IMR-90 (cell line): ENCODE data around the gene TGFB2. TPM values are rescaled to one million over a fixed set of nuclear protein-coding genes. Genes with fewer than 3 reads are reported as not detected.

Experiments
- ATAC-seq: fragments of 200-7000 bp; cut with Tn5 transposase; 2 replicates; pipeline ENCODE4 v1.9.1; 2020; ENCODE audit warnings: low read depth, mild to moderate bottlenecking, moderate library complexity
- BruUV-seq: library from RNA; stranded (reverse); fragments of 400-500 nt; replicated peaks from 2 replicates; lab custom pipeline; 2021; lab: Mats Ljungman, UMichigan
- CTCF ChIA-PET: fragments of 300-600 bp; formaldehyde crosslinking; extraction: SDS; loops from one replicate; lab custom pipeline; 2021; ENCODE audit warnings: antibody characterized with exemption; lab: Yijun Ruan, JAX
- POLR2A ChIA-PET: fragments of 300-600 bp; sonication (Branson Sonifier 250); formaldehyde crosslinking; loops from one replicate; lab custom pipeline; 2022; ENCODE audit warnings: antibody characterized with exemption; ENCODE audit not compliant: unreplicated experiment; lab: Charles Lee
- DNase-seq: peaks from one replicate; pipeline ENCODE4 v3.0.0; 2013
- H2AFZ ChIP-seq: replicated peaks from 2 replicates; pipeline ENCODE3; 2013; ENCODE audit warnings: low read length, mild to moderate bottlenecking; ENCODE audit not compliant: poor library complexity
- H2AK5ac ChIP-seq: 2 replicates; pipeline ENCODE4 v1.6.1; 2013; ENCODE audit warnings: low read depth, low read length, inconsistent platforms
- H2AK9ac ChIP-seq: replicated peaks from 2 replicates; pipeline ENCODE3; 2013; ENCODE audit warnings: mild to moderate bottlenecking, low read depth, low read length, moderate library complexity; ENCODE audit not compliant: poor library complexity
- H2BK120ac ChIP-seq: 2 replicates; pipeline ENCODE4 v1.6.1; 2013; ENCODE audit warnings: low read depth, low read length, inconsistent platforms
- H2BK15ac ChIP-seq: 3 replicates; pipeline ENCODE4 v1.6.1; 2013; ENCODE audit warnings: low read depth, low read length, inconsistent platforms
- H2BK20ac ChIP-seq: 2 replicates; pipeline ENCODE4 v1.6.1; 2013; ENCODE audit warnings: low read depth, mild to moderate bottlenecking, inconsistent platforms, low read length, moderate library complexity
- H2BK5ac ChIP-seq: 2 replicates; pipeline ENCODE4 v1.6.1; 2013; ENCODE audit warnings: mild to moderate bottlenecking, low read depth, low read length, inconsistent platforms; ENCODE audit not compliant: poor library complexity, severe bottlenecking
- H3K14ac ChIP-seq: replicated peaks from 2 replicates; pipeline ENCODE4 v1.6.1; 2013; ENCODE audit warnings: low read depth, low read length, inconsistent platforms
- H3K18ac ChIP-seq: 2 replicates; pipeline ENCODE4 v1.6.1; 2013; ENCODE audit warnings: low read depth, low read length, control low read depth
- H3K23ac ChIP-seq: 2 replicates; pipeline ENCODE4 v1.6.1; 2013; ENCODE audit warnings: low read depth, low read length, inconsistent platforms
- H3K27ac ChIP-seq: 2 replicates; pipeline ENCODE4 v1.5.1; 2013; ENCODE audit warnings: mild to moderate bottlenecking, control low read depth, low read length; ENCODE audit not compliant: insufficient read depth
- H3K27me3 ChIP-seq: 2 replicates; pipeline ENCODE4 v1.6.1; 2013; ENCODE audit warnings: low read length; ENCODE audit not compliant: control insufficient read depth, insufficient read depth
- H3K36me3 ChIP-seq: 2 replicates; pipeline ENCODE4 v1.6.1; 2013; ENCODE audit warnings: low read length, mixed read lengths; ENCODE audit not compliant: control insufficient read depth, insufficient read depth
- H3K4ac ChIP-seq: 2 replicates; pipeline ENCODE4 v1.6.1; 2013; ENCODE audit warnings: low read depth, low read length, inconsistent platforms
- H3K4me1 ChIP-seq: 2 replicates; pipeline ENCODE4 v1.6.1; 2013; ENCODE audit warnings: low read length, mixed read lengths; ENCODE audit not compliant: control insufficient read depth, insufficient read depth
- H3K4me2 ChIP-seq: 2 replicates; pipeline ENCODE4 v1.6.1; 2013; ENCODE audit warnings: low read depth, mild to moderate bottlenecking, control low read depth, low read length, moderate library complexity
- H3K4me3 ChIP-seq: 2 replicates; pipeline ENCODE4 v1.5.1; 2013; ENCODE audit warnings: low read depth, mild to moderate bottlenecking, control low read depth, low read length, moderate library complexity; ENCODE audit not compliant: insufficient read depth
- H3K56ac ChIP-seq: 2 replicates; pipeline ENCODE4 v1.6.1; 2013; ENCODE audit warnings: low read length, inconsistent platforms; ENCODE audit not compliant: insufficient read depth; ENCODE audit errors: extremely low read depth
- H3K79me1 ChIP-seq, 2 experiments: 2 replicates each; pipeline ENCODE4 v1.6.1; 2013; ENCODE audit warnings: low read length in 2 of 2, inconsistent platforms in 1 of 2, low read depth in 1 of 2
- H3K9ac ChIP-seq: 2 replicates; pipeline ENCODE4 v1.6.1; 2013; ENCODE audit warnings: low read depth, low read length, control low read depth
- H3K9me1 ChIP-seq: 2 replicates; pipeline ENCODE4 v1.6.1; 2013; ENCODE audit warnings: low read length, inconsistent platforms; ENCODE audit not compliant: insufficient read depth
- H3K9me3 ChIP-seq: 2 replicates; pipeline ENCODE4 v1.6.1; 2013; ENCODE audit warnings: low read length; ENCODE audit not compliant: control insufficient read depth, insufficient read depth
- H4K20me1 ChIP-seq: 2 replicates; pipeline ENCODE4 v1.6.1; 2013; ENCODE audit warnings: low read length, inconsistent platforms; ENCODE audit not compliant: insufficient read depth
- H4K5ac ChIP-seq: 2 replicates; pipeline ENCODE4 v1.6.1; 2013; ENCODE audit warnings: mild to moderate bottlenecking, low read depth, low read length, control low read depth
- H4K8ac ChIP-seq, 2 experiments: 2 replicates each; pipeline ENCODE4 v1.6.1; 2013; ENCODE audit warnings: low read depth in 2 of 2, low read length in 2 of 2, control low read depth in 1 of 2, inconsistent platforms in 1 of 2
- H4K91ac ChIP-seq: 2 replicates; pipeline ENCODE4 v1.6.1; 2013; ENCODE audit warnings: low read depth, low read length, inconsistent platforms; ENCODE audit not compliant: insufficient read depth
- BHLHE40 ChIP-seq: fragments of 150-350 bp; IDR thresholded peaks from 2 replicates; pipeline ENCODE4 v1.6.1; 2016; ENCODE audit warnings: mild to moderate bottlenecking, low read depth, low read length
- CEBPB ChIP-seq: IDR thresholded peaks from 2 replicates; pipeline ENCODE4 v1.6.1; 2012; ENCODE audit warnings: low read depth, low read length, improper control_type of control experiment
- CHD1 ChIP-seq: IDR thresholded peaks from 2 replicates; pipeline ENCODE4 v1.6.1; 2012; ENCODE audit warnings: low read depth, low read length, improper control_type of control experiment
- CTCF ChIP-seq: conservative IDR thresholded peaks from 2 replicates; pipeline ENCODE4 v1.5.1; 2012; ENCODE audit warnings: mild to moderate bottlenecking, low read depth, low read length, improper control_type of control experiment
- FOS ChIP-seq: fragments of 150-350 bp; IDR thresholded peaks from 2 replicates; pipeline ENCODE4 v1.6.1; 2016; ENCODE audit warnings: low read depth, low read length
- MAFK ChIP-seq: IDR thresholded peaks from 2 replicates; pipeline ENCODE4 v1.6.1; 2012; ENCODE audit warnings: low read depth, low read length, improper control_type of control experiment
- MAZ ChIP-seq: IDR thresholded peaks from 2 replicates; pipeline ENCODE4 v1.6.1; 2012; ENCODE audit warnings: low read depth, mild to moderate bottlenecking, low read length, improper control_type of control experiment, moderate library complexity, borderline replicate concordance
- MXI1 ChIP-seq: IDR thresholded peaks from 2 replicates; pipeline ENCODE4 v1.6.1; 2012; ENCODE audit warnings: low read depth, mild to moderate bottlenecking, low read length, moderate library complexity, borderline replicate concordance
- NFE2L2 ChIP-seq: fragments of 150-350 bp; IDR thresholded peaks from 2 replicates; pipeline ENCODE4 v1.6.1; 2016; ENCODE audit warnings: low read depth, mild to moderate bottlenecking, low read length
- POLR2A ChIP-seq: IDR thresholded peaks from 2 replicates; pipeline ENCODE4 v1.6.1; 2012; ENCODE audit warnings: mild to moderate bottlenecking, low read depth, low read length
- RAD21 ChIP-seq: IDR thresholded peaks from 2 replicates; pipeline ENCODE4 v1.6.1; 2012; ENCODE audit warnings: low read length, improper control_type of control experiment
- RCOR1 ChIP-seq: IDR thresholded peaks from 2 replicates; pipeline ENCODE4 v1.6.1; 2012; ENCODE audit warnings: mild to moderate bottlenecking, low read length, improper control_type of control experiment; ENCODE audit not compliant: insufficient replicate concordance
- RFX5 ChIP-seq: IDR thresholded peaks from 2 replicates; pipeline ENCODE4 v1.8.0; 2012; ENCODE audit warnings: low read depth, mild to moderate bottlenecking, low read length, moderate library complexity
- SMC3 ChIP-seq: fragments of 150-350 bp; IDR thresholded peaks from 2 replicates; pipeline ENCODE4 v1.6.1; 2016; ENCODE audit warnings: low read depth, mild to moderate bottlenecking, antibody characterized with exemption, low read length, moderate library complexity
- USF2 ChIP-seq: fragments of 150-350 bp; IDR thresholded peaks from 2 replicates; pipeline ENCODE4 v1.6.1; 2017; ENCODE audit warnings: mild to moderate bottlenecking, antibody characterized with exemption, low read length, low read depth
- WGBS, 2 experiments: methylation state at CpG; one replicate each; pipeline versions ENCODE4 v1.1.5 to v1.1.7; 2013; ENCODE audit warnings: missing lambda C conversion rate in 2 of 2; ENCODE audit not compliant: insufficient read length in 1 of 2; ENCODE audit errors: extremely low coverage in 2 of 2; 5-methylcytosine and 5-hydroxymethylcytosine counted together
- dilution Hi-C: fragments of 300-500 bp; cut with HindIII; formaldehyde crosslinking; loops from one replicate; pipeline ENCODE4 v1.14.3; 2018; ENCODE audit warnings: low sequenced_read_pairs; ENCODE audit not compliant: unreplicated experiment
- in situ Hi-C: fragments of 300-500 bp; cut with MboI; formaldehyde crosslinking; loops from 3 replicates; pipeline ENCODE4 v1.14.3; 2019; ENCODE audit warnings: low sequenced_read_pairs, inconsistent platforms, mixed read lengths
- intact Hi-C: fragments of 100-400 bp; cut with micrococcal nuclease; formaldehyde crosslinking; loops from 2 replicates; pipeline ENCODE4 v1.10.0; 2022
- polyA plus RNA-seq, 3 experiments: library from polyadenylated mRNA; depleted of rRNA; stranded (reverse); fragments of >200 nt; gene quantifications; 2 replicates each; pipeline ENCODE4 v1.2.3, GENCODE V29; 2012; ENCODE audit warnings: low replicate concordance in 1 of 3
- total RNA-seq: library from RNA; depleted of rRNA; stranded (reverse); fragments of >200 nt; gene quantifications from 2 replicates; pipeline ENCODE4 v1.2.3, GENCODE V29; 2012
- TF ChIP-seq, protein P1 (sequence below): fragments of 150-350 bp; IDR thresholded peaks from 2 replicates; pipeline ENCODE4 v1.6.1; 2016; ENCODE audit warnings: low read depth, mild to moderate bottlenecking, low read length, moderate library complexity, borderline replicate concordance

Gene TGFB2
- total and polyA plus RNA-seq, 2 of the 4 experiments (the other 2 are of a cell fraction), result 3.7 to 3.8 TPM

- intact Hi-C loops, result no loop called here
- no TSS peak for BruUV-seq
- WGBS, 2 experiments, result no CpG with 5 or more reads among the region's 2 CpGs
These were observed 37.9 kb downstream of the TGFB2 start for GRCh38 chr1:218383051-218383450.

More at GRCh38 chr1:218383051-218383450, 37.9 kb downstream of the TGFB2 start:
- H4K20me1 ChIP-seq, result no peaks in the 10 kb centered on the region
- no peak overlapping the region for H3K27ac ChIP-seq
- CTCF ChIA-PET, result interaction anchor here (0.5 kb wide), 1 partner anchor 54 kb away, joined by 3 read pairs; no protein-coding TSS in a partner anchor
- H2AK9ac ChIP-seq, result no peak overlapping the region
- TF ChIP-seq MAZ, result no peak
- no peak for TF ChIP-seq USF2
- no peak for TF ChIP-seq RFX5
- TF ChIP-seq MXI1, result no peak
- no peak for TF ChIP-seq FOS
- no peak for TF ChIP-seq RCOR1
- no peak for TF ChIP-seq SMC3
- TF ChIP-seq NFE2L2, result no peak
- TF ChIP-seq, protein P1, sequence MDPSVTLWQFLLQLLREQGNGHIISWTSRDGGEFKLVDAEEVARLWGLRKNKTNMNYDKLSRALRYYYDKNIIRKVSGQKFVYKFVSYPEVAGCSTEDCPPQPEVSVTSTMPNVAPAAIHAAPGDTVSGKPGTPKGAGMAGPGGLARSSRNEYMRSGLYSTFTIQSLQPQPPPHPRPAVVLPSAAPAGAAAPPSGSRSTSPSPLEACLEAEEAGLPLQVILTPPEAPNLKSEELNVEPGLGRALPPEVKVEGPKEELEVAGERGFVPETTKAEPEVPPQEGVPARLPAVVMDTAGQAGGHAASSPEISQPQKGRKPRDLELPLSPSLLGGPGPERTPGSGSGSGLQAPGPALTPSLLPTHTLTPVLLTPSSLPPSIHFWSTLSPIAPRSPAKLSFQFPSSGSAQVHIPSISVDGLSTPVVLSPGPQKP, result no peak
- no peak for TF ChIP-seq CHD1
- TF ChIP-seq MAFK, result no peak
- no peak for TF ChIP-seq CTCF
- TF ChIP-seq CEBPB, result no peak
- TF ChIP-seq BHLHE40, result no peak
- TF ChIP-seq RAD21, result no peak
- no peak for TF ChIP-seq POLR2A
- no peaks in the 10 kb centered on the region for H3K9me3 ChIP-seq
- dilution Hi-C loops (no loop called here), in situ Hi-C loops (no loop called here)
- DNase-seq (no peak), ATAC-seq (no peak)
- no peak overlapping the region for H4K8ac ChIP-seq
- no peak overlapping the region for H3K4me2 ChIP-seq
- no peak overlapping the region for H3K18ac ChIP-seq
- H3K27me3 ChIP-seq, result no peaks in the 10 kb centered on the region
- no peak overlapping the region for H3K56ac ChIP-seq
- H3K9me1 ChIP-seq, result peaks cover 3% of the 10 kb centered on the region; the same call in 1 of the 2 replicates
- H2BK15ac ChIP-seq, result no peak overlapping the region
- H3K14ac ChIP-seq, result no peak overlapping the region
- POLR2A ChIA-PET, result no interaction called here
- H3K36me3 ChIP-seq, result no peaks in the 10 kb centered on the region; the same call in 1 of the 2 replicates
- no peak overlapping the region for H2BK20ac ChIP-seq
- peaks cover 5% of the 10 kb centered on the region for H3K4me1 ChIP-seq
- H2AK5ac ChIP-seq, result no peak overlapping the region
- H2BK120ac ChIP-seq, result no peak overlapping the region
- peaks cover 3 to 5% of the 10 kb centered on the region in 2 experiments; a peak in 3 of 4 replicates for H3K79me1 ChIP-seq
- no peak overlapping the region for H2BK5ac ChIP-seq
- no peak overlapping the region for H3K4ac ChIP-seq
- H4K5ac ChIP-seq, result no peak overlapping the region
- no peak overlapping the region for H3K9ac ChIP-seq
- no peak overlapping the region for H3K4me3 ChIP-seq
- no peak overlapping the region for H3K23ac ChIP-seq
- H2AFZ ChIP-seq, result no peak overlapping the region
- no peak overlapping the region for H4K91ac ChIP-seq
